Measurements from ENCODE around the gene HS3ST5. TPM values are rescaled to one million over a fixed set of nuclear protein-coding genes. Genes with fewer than 3 reads are reported as not detected.

HS3ST5 gene
- total RNA-seq = not detected in 2 replicates

GRCh38 chr6:114342826-114343781 is at the start of gene HS3ST5:
TSS of gene HS3ST5 (minus strand) at chr6:114343023. CDS start at chr6:114062845, 280,178 bp downstream.

